DND-41 (cell line): Measurements from ENCODE around the gene CBX5.

Experiments
- ATAC-seq: fragments of 200-7000 bp; cut with Tn5 transposase; 3 replicates; pipeline ENCODE4 v1.9.1; 2021; ENCODE audit warnings: low read depth; ENCODE audit not compliant: insufficient read depth
- DNase-seq: peaks from one replicate; pipeline ENCODE4 v3.0.0-alpha.2; 2020
- H2AFZ ChIP-seq: 2 replicates; pipeline ENCODE4 v1.6.0; 2012; ENCODE audit warnings: low read depth, low read length
- H3K27ac ChIP-seq: 2 replicates; pipeline ENCODE4 v1.5.1; 2012; ENCODE audit warnings: low read length, inconsistent platforms
- H3K27me3 ChIP-seq: fragments of 200-600 bp; sonication (generic); 2 replicates; pipeline ENCODE4 v1.6.0; 2012; ENCODE audit warnings: low read length, mild to moderate bottlenecking, inconsistent platforms; ENCODE audit not compliant: insufficient read depth, poor library complexity
- H3K36me3 ChIP-seq: 2 replicates; pipeline ENCODE4 v1.5.1; 2012; ENCODE audit warnings: low read length, inconsistent platforms; ENCODE audit not compliant: insufficient read depth
- H3K4me1 ChIP-seq: 2 replicates; pipeline ENCODE4 v1.5.1; 2012; ENCODE audit warnings: mild to moderate bottlenecking, low read length; ENCODE audit not compliant: insufficient read depth
- H3K4me2 ChIP-seq: 2 replicates; pipeline ENCODE4 v1.6.0; 2012; ENCODE audit warnings: mild to moderate bottlenecking, moderate library complexity, low read length, inconsistent platforms; ENCODE audit not compliant: insufficient read depth
- H3K4me3 ChIP-seq, 2 experiments: fragments of 200-600 bp in 1 of 2; shearing (Covaris generic) in 1 of 2; 2 replicates each; pipeline ENCODE4 v1.5.1; 2012 to 2016; ENCODE audit warnings: inconsistent platforms in 2 of 2, low read length in 2 of 2, mild to moderate bottlenecking in 2 of 2, low read depth in 1 of 2, moderate library complexity in 1 of 2
- H3K79me2 ChIP-seq: 2 replicates; pipeline ENCODE4 v1.6.0; 2012; ENCODE audit warnings: low read length, inconsistent platforms; ENCODE audit not compliant: insufficient read depth
- H3K9ac ChIP-seq: 2 replicates; pipeline ENCODE4 v1.6.0; 2012; ENCODE audit warnings: low read depth, mild to moderate bottlenecking, inconsistent platforms, low read length, moderate library complexity
- H3K9me3 ChIP-seq: 2 replicates; pipeline ENCODE4 v1.5.1; 2012; ENCODE audit warnings: low read length, moderate library complexity, mild to moderate bottlenecking, inconsistent platforms; ENCODE audit not compliant: insufficient read depth, severe bottlenecking
- H4K20me1 ChIP-seq: 2 replicates; pipeline ENCODE4 v1.6.0; 2012; ENCODE audit warnings: low read length; ENCODE audit not compliant: insufficient read depth
- EZH2 ChIP-seq: IDR thresholded peaks from 3 replicates; pipeline ENCODE4 v1.6.1; 2012; ENCODE audit warnings: borderline replicate concordance, low read depth, mild to moderate bottlenecking, moderate library complexity, low read length, inconsistent platforms; ENCODE audit not compliant: severe bottlenecking
- TF ChIP-seq, protein P1 (sequence below): IDR thresholded peaks from 2 replicates; pipeline ENCODE4 v1.5.1; 2012; ENCODE audit warnings: borderline replicate concordance, low read length, moderate library complexity, mild to moderate bottlenecking; ENCODE audit not compliant: poor library complexity, severe bottlenecking; ENCODE audit errors: extremely low read depth

The CBX5 gene

DNA sequence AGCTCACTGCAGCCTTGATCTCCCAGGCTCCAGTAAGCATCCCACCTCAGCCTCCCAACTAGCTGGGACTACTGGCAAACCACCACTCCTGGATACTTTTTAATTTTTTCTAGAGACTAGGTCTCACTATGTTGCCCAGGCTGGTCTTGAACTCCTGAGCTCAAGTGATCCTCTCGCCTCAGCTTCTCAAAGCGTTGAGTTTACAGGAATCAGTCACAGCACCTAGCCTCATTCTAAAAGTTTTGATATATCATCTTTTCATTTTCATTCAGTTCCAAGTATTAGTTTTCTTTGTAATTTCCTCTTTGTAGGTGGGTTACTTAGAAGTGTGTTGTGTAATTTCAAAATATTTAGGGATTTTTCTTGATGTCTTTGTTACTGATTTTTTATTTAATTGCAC, 9.6 kb downstream of the CBX5 start:
- Histone ChIP-seq H3K9me3 (no peaks in the 10 kb centered on the region), H3K36me3 (peaks cover 46% of the 10 kb centered on the region), H3K4me3 (no peak overlapping the region), H3K79me2 (peaks cover 97% of the 10 kb centered on the region), H3K4me1 (no peaks in the 10 kb centered on the region), H3K27me3 (no peaks in the 10 kb centered on the region), H2AFZ (no peak overlapping the region), H3K9ac (no peak overlapping the region), H3K4me2 (no peak overlapping the region), H3K27ac (no peak overlapping the region), H4K20me1 (peaks cover 18% of the 10 kb centered on the region; the same call in 1 of the 2 replicates)
- no peak for DNase-seq
- no peak for ATAC-seq
- no peak for TF ChIP-seq EZH2
- TF ChIP-seq, protein P1, sequence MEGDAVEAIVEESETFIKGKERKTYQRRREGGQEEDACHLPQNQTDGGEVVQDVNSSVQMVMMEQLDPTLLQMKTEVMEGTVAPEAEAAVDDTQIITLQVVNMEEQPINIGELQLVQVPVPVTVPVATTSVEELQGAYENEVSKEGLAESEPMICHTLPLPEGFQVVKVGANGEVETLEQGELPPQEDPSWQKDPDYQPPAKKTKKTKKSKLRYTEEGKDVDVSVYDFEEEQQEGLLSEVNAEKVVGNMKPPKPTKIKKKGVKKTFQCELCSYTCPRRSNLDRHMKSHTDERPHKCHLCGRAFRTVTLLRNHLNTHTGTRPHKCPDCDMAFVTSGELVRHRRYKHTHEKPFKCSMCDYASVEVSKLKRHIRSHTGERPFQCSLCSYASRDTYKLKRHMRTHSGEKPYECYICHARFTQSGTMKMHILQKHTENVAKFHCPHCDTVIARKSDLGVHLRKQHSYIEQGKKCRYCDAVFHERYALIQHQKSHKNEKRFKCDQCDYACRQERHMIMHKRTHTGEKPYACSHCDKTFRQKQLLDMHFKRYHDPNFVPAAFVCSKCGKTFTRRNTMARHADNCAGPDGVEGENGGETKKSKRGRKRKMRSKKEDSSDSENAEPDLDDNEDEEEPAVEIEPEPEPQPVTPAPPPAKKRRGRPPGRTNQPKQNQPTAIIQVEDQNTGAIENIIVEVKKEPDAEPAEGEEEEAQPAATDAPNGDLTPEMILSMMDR, result no peak

- DNase-seq (no peak), ATAC-seq (no peak)
- no peaks in the 10 kb centered on the region for H3K9me3 ChIP-seq
- peaks cover 26% of the 10 kb centered on the region; the same call in 1 of the 2 replicates for H4K20me1 ChIP-seq
- H3K4me3 ChIP-seq, result no peak overlapping the region
- H3K27ac ChIP-seq, result no peak overlapping the region
- no peaks in the 10 kb centered on the region for H3K4me1 ChIP-seq
- no peak overlapping the region for H2AFZ ChIP-seq
- no peaks in the 10 kb centered on the region for H3K27me3 ChIP-seq
- TF ChIP-seq, protein P1, result no peak
- no peak for TF ChIP-seq EZH2
- H3K36me3 ChIP-seq, result peaks cover 25% of the 10 kb centered on the region
- H3K4me2 ChIP-seq, result no peak overlapping the region
- peaks cover 97% of the 10 kb centered on the region for H3K79me2 ChIP-seq
- no peak overlapping the region for H3K9ac ChIP-seq
Measured at GRCh38 chr12:54266852-54267251, 13.1 kb downstream of the CBX5 start.

DNA sequence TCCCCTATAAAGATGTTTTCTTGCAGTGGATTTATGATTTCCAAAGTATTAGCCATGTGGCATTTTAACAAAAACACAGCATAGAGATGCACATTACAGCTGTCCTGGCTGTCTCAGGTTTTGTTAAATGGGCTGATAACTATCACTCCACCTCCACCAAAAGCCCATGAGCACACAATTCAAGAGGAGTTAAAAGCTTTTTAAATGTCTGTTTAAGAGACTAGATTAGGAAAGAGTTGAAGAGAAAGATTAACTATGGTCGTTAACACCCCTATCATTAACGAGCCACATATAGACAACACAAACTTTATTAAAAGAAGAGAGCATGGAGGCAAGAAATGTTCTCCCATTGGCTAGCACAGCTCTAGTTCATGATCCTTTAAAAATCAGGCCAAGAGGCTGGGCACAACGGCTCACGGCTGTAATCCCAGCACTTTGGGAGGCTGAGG, 14.5 kb downstream of the CBX5 start:
- H3K36me3 ChIP-seq, result peaks cover 21% of the 10 kb centered on the region
- DNase-seq, result no peak
- no peak overlapping the region for H3K4me2 ChIP-seq
- H3K79me2 ChIP-seq, result peaks cover 99% of the 10 kb centered on the region
- no peak overlapping the region for H3K9ac ChIP-seq
- no peaks in the 10 kb centered on the region; the same call in 1 of the 2 replicates for H3K4me1 ChIP-seq
- no peaks in the 10 kb centered on the region for H3K9me3 ChIP-seq
- H4K20me1 ChIP-seq, result peaks cover 28% of the 10 kb centered on the region; the same call in 1 of the 2 replicates
- no peak for TF ChIP-seq EZH2
- TF ChIP-seq, protein P1, result no peak
- no peak for ATAC-seq
- H3K27me3 ChIP-seq, result no peaks in the 10 kb centered on the region
- H3K27ac ChIP-seq, result no peak overlapping the region
- H2AFZ ChIP-seq, result no peak overlapping the region
- H3K4me3 ChIP-seq, result no peak overlapping the region
